ENCODE measurements around the gene USP47. TPM values are rescaled to one million over a fixed set of nuclear protein-coding genes. Genes with fewer than 3 reads are reported as not detected.

USP47 gene
- total and polyA plus RNA-seq, 2 donors (not counting 1 experiment from before 2014, with no cell fraction given), result 12.8 to 52.9 TPM

GRCh38 chr11:11844272-11844671 is 2.5 kb downstream of the USP47 start:
- ChIA-PET POLR2A (interaction anchor here (0.5 kb wide), 1 partner anchor 1050 kb away, joined by 3 read pairs; no protein-coding TSS in a partner anchor), CTCF (interaction anchor here (0.6 to 1.3 kb wide), 2 partner anchors 8 to 46 kb away, joined by 3 to 4 read pairs; no protein-coding TSS in a partner anchor)
- peaks cover 43% of the 10 kb centered on the region for H3K4me1 Mint-ChIP-seq
- H3K9ac ChIP-seq (ENCODE audit: low read length), result peak overlapping the region; percentile 97
- H3K4me3 Mint-ChIP-seq, result no peak overlapping the region
- intact Hi-C loops (cut with micrococcal nuclease), result loop anchor here (5.0 kb wide), 5 partner anchors 33 to 1547 kb away; partner anchors contain the start of genes BMAL1 and EIF4G2
- ATAC-seq (ENCODE audit: low read depth) (no peak), DNase-seq (no peak)
- H3K27me3 Mint-ChIP-seq, result no peaks in the 10 kb centered on the region
- peak overlapping the region in 1 of 5 experiments; percentile 85 for H3K4me3 ChIP-seq (ENCODE audit: control extremely low read depth in 1 of 5, extremely low read depth in 1 of 5, insufficient read depth in 1 of 5, low read depth in 2 of 5, low read length in 4 of 5)
- H4K20me1 ChIP-seq (ENCODE audit: control insufficient read depth, insufficient read depth, low read length, poor library complexity, severe bottlenecking), result peaks cover 24% of the 10 kb centered on the region
- H3K4me2 ChIP-seq (replicated peaks; ENCODE audit: low read depth, low read length, poor library complexity, severe bottlenecking), result peak overlapping the region; percentile 85
- no CpG with 5 or more reads among the region's 1 CpG for WGBS (ENCODE audit: insufficient coverage)
- H3K79me2 ChIP-seq (ENCODE audit: control insufficient read depth, insufficient read depth, low read length), result peaks cover 73% of the 10 kb centered on the region
- no peak overlapping the region for H3K27ac Mint-ChIP-seq
- H3K4me1 ChIP-seq (ENCODE audit: control insufficient read depth in 2 of 2, insufficient read depth in 2 of 2, low read length in 2 of 2), result peaks cover 35 to 52% of the 10 kb centered on the region in 2 donors
- no peak overlapping the region for H2AFZ ChIP-seq (ENCODE audit: insufficient read depth, low read depth, low read length, poor library complexity, severe bottlenecking)
- TF ChIP-seq EZH2 (IDR thresholded peaks at IDR 0.05; ENCODE audit: borderline replicate concordance, insufficient read depth, low read depth, low read length, poor library complexity, severe bottlenecking) (no peak), CTCF (IDR thresholded peaks at IDR 0.05) (no peak)
- H3K9me3 ChIP-seq (ENCODE audit: control extremely low read depth in 1 of 3, control insufficient read depth in 2 of 3, insufficient read depth in 1 of 3, low read length in 2 of 3), result no peaks in the 10 kb centered on the region
- no peaks in the 10 kb centered on the region for H3K27me3 ChIP-seq (replicated peaks in 1 of 4; ENCODE audit: control extremely low read depth in 1 of 4, control insufficient read depth in 3 of 4, insufficient read depth in 4 of 4, low read length in 3 of 4)
- no peaks in the 10 kb centered on the region for H3K36me3 ChIP-seq (replicated peaks in 1 of 2; ENCODE audit: control extremely low read depth in 1 of 2, control insufficient read depth in 1 of 2, extremely low read depth in 1 of 2, insufficient read depth in 2 of 2, low read length in 1 of 2)
- H3K27ac ChIP-seq (ENCODE audit: low read length in 2 of 2), result peak overlapping the region in 1 of 2 donors; percentile 98
- no peaks in the 10 kb centered on the region for H3K9me3 Mint-ChIP-seq (ENCODE audit: insufficient read depth)

- Mint-ChIP-seq H3K9me3 (ENCODE audit: insufficient read depth) (no peaks in the 10 kb centered on the region), H3K27ac (peak overlapping the region; percentile 27), H3K4me1 (peaks cover 49% of the 10 kb centered on the region), H3K4me3 (peak overlapping the region; percentile 40), H3K27me3 (no peaks in the 10 kb centered on the region)
- peaks cover 32% of the 10 kb centered on the region for H4K20me1 ChIP-seq (ENCODE audit: control insufficient read depth, insufficient read depth, low read length, poor library complexity, severe bottlenecking)
- no peaks in the 10 kb centered on the region for H3K9me3 ChIP-seq (ENCODE audit: control extremely low read depth in 1 of 3, control insufficient read depth in 2 of 3, insufficient read depth in 1 of 3, low read length in 2 of 3)
- POLR2A ChIA-PET, result no interaction called here
- no peak overlapping the region for H3K27ac ChIP-seq (ENCODE audit: low read length in 2 of 2)
- H3K27me3 ChIP-seq (replicated peaks in 1 of 4; ENCODE audit: control extremely low read depth in 1 of 4, control insufficient read depth in 3 of 4, insufficient read depth in 4 of 4, low read length in 3 of 4), result no peaks in the 10 kb centered on the region
- H3K4me1 ChIP-seq (ENCODE audit: control insufficient read depth in 2 of 2, insufficient read depth in 2 of 2, low read length in 2 of 2), result peaks cover 35 to 59% of the 10 kb centered on the region in 2 donors
- H3K79me2 ChIP-seq (ENCODE audit: control insufficient read depth, insufficient read depth, low read length), result peaks cover 81% of the 10 kb centered on the region
- no peak overlapping the region for H2AFZ ChIP-seq (ENCODE audit: insufficient read depth, low read depth, low read length, poor library complexity, severe bottlenecking)
- TF ChIP-seq CTCF (IDR thresholded peaks at IDR 0.05), result no peak
- no peak for TF ChIP-seq EZH2 (IDR thresholded peaks at IDR 0.05; ENCODE audit: borderline replicate concordance, insufficient read depth, low read depth, low read length, poor library complexity, severe bottlenecking)
- no peak overlapping the region for H3K9ac ChIP-seq (ENCODE audit: low read length)
- H3K4me3 ChIP-seq (ENCODE audit: control extremely low read depth in 1 of 5, extremely low read depth in 1 of 5, insufficient read depth in 1 of 5, low read depth in 2 of 5, low read length in 4 of 5), result no peak overlapping the region
- CTCF ChIA-PET, result interaction anchor here (0.9 kb wide), 1 partner anchor 10 kb away, joined by 3 read pairs; no protein-coding TSS in a partner anchor
- H3K36me3 ChIP-seq (replicated peaks in 1 of 2; ENCODE audit: control extremely low read depth in 1 of 2, control insufficient read depth in 1 of 2, extremely low read depth in 1 of 2, insufficient read depth in 2 of 2, low read length in 1 of 2), result no peaks in the 10 kb centered on the region
- intact Hi-C loops (cut with micrococcal nuclease), result loop anchor here (5.0 kb wide), 1 partner anchor 818 kb away; no protein-coding TSS in a partner anchor
- DNase-seq (no peak), ATAC-seq (ENCODE audit: low read depth) (no peak)
- H3K4me2 ChIP-seq (replicated peaks; ENCODE audit: low read depth, low read length, poor library complexity, severe bottlenecking), result peak overlapping the region; percentile 85
Measured at GRCh38 chr11:11845071-11845470, 3.3 kb downstream of the USP47 start.
